Central memory CD8-positive, alpha-beta T cell (primary cell): ENCODE results near the gene COCH.

Source experiments
- ATAC-seq: fragments of 150-1000 bp; cut with Tn5 transposase; replicated peaks from 2 replicates; pipeline ENCODE4 v1.10.0; 2022; ENCODE audit warnings: mild to moderate bottlenecking, moderate FRiP score, moderate number of reproducible peaks; ENCODE audit not compliant: poor library complexity, severe bottlenecking; ENCODE audit errors: extremely low read depth
- DNase-seq, 2 donors: peaks; one replicate each; pipeline ENCODE4 v3.0.0; 2021; ENCODE audit warnings: low spot score in 2 of 2
- H3K27ac Mint-ChIP-seq: one replicate; pipeline ENCODE4 v1.8.0; 2022; ENCODE audit warnings: low read depth, mild to moderate bottlenecking, moderate library complexity, mixed read lengths
- H3K27me3 Mint-ChIP-seq: one replicate; pipeline ENCODE4 v1.8.0; 2022; ENCODE audit warnings: mixed read lengths
- H3K36me3 Mint-ChIP-seq: one replicate; pipeline ENCODE4 v1.8.0; 2022; ENCODE audit warnings: mild to moderate bottlenecking, moderate library complexity, mixed read lengths; ENCODE audit not compliant: insufficient read depth
- H3K4me1 Mint-ChIP-seq: one replicate; pipeline ENCODE4 v1.8.0; 2022; ENCODE audit warnings: mixed read lengths
- H3K4me3 Mint-ChIP-seq: one replicate; pipeline ENCODE4 v1.8.0; 2022; ENCODE audit warnings: mild to moderate bottlenecking, moderate library complexity, mixed read lengths
- H3K9me3 Mint-ChIP-seq: one replicate; pipeline ENCODE4 v1.8.0; 2022; ENCODE audit warnings: mixed read lengths

Gene COCH

GRCh38 chr14:30874120-30874998 lies at the start of gene COCH:
Gene COCH (plus strand): TSS chr14:30874559. CDS start chr14:30874939, 380 bp downstream.
- peak within 1 kb of the TSS; percentile 70 for H3K4me3 Mint-ChIP-seq
- H3K27ac Mint-ChIP-seq, result no peak within 1 kb of the TSS
- no peaks in the 10 kb centered on the region for H3K4me1 Mint-ChIP-seq
- DNase-seq, result no peak
- H3K27me3 Mint-ChIP-seq, result peaks cover 71% of the 10 kb centered on the region
- H3K9me3 Mint-ChIP-seq, result no peaks in the 10 kb centered on the region
- peak; percentile 49 for ATAC-seq
- H3K36me3 Mint-ChIP-seq, result peaks cover 2% of the 10 kb centered on the region

GRCh38 chr14:30826070-30826469 lies 48.3 kb upstream of the COCH start:
- no peak for ATAC-seq
- DNase-seq, result no peak
- peaks cover 2% of the 10 kb centered on the region for H3K36me3 Mint-ChIP-seq
- no peaks in the 10 kb centered on the region for H3K4me1 Mint-ChIP-seq
- H3K9me3 Mint-ChIP-seq, result peaks cover 10% of the 10 kb centered on the region
- no peak overlapping the region for H3K27ac Mint-ChIP-seq
- peaks cover 15% of the 10 kb centered on the region for H3K27me3 Mint-ChIP-seq
- no peak overlapping the region for H3K4me3 Mint-ChIP-seq

- no peak for DNase-seq
- ATAC-seq, result no peak
- Mint-ChIP-seq H3K27ac (no peak overlapping the region), H3K4me1 (no peaks in the 10 kb centered on the region), H3K4me3 (no peak overlapping the region), H3K27me3 (peaks cover 4% of the 10 kb centered on the region), H3K9me3 (peaks cover 6% of the 10 kb centered on the region), H3K36me3 (peaks cover under 1% of the 10 kb centered on the region)
Measured at GRCh38 chr14:30829853-30830252, 44.5 kb upstream of the COCH start.

GRCh38 chr14:30834353-30834752 lies 40.0 kb upstream of the COCH start:
- Mint-ChIP-seq H3K27ac (no peak overlapping the region), H3K4me1 (no peaks in the 10 kb centered on the region), H3K27me3 (no peaks in the 10 kb centered on the region), H3K36me3 (no peaks in the 10 kb centered on the region), H3K4me3 (no peak overlapping the region), H3K9me3 (no peaks in the 10 kb centered on the region)
- no peak for ATAC-seq
- no peak for DNase-seq

GRCh38 chr14:30838351-30838750 lies 36.0 kb upstream of the COCH start:
- Mint-ChIP-seq H3K27me3 (no peaks in the 10 kb centered on the region), H3K4me3 (no peak overlapping the region), H3K9me3 (no peaks in the 10 kb centered on the region), H3K27ac (no peak overlapping the region), H3K4me1 (no peaks in the 10 kb centered on the region), H3K36me3 (no peaks in the 10 kb centered on the region)
- DNase-seq (no peak), ATAC-seq (no peak)

- H3K9me3 Mint-ChIP-seq, result no peaks in the 10 kb centered on the region
- ATAC-seq (no peak), DNase-seq (no peak)
- H3K27me3 Mint-ChIP-seq, result peaks cover 10% of the 10 kb centered on the region
- no peak overlapping the region for H3K27ac Mint-ChIP-seq
- no peak overlapping the region for H3K4me3 Mint-ChIP-seq
- H3K4me1 Mint-ChIP-seq, result no peaks in the 10 kb centered on the region
- no peaks in the 10 kb centered on the region for H3K36me3 Mint-ChIP-seq
Measured at GRCh38 chr14:30840086-30840779, 34.1 kb upstream of the COCH start.

GRCh38 chr14:30842431-30842830 lies 31.9 kb upstream of the COCH start:
- ATAC-seq, result no peak
- no peaks in the 10 kb centered on the region for H3K4me1 Mint-ChIP-seq
- H3K9me3 Mint-ChIP-seq, result no peaks in the 10 kb centered on the region
- H3K27me3 Mint-ChIP-seq, result peaks cover 24% of the 10 kb centered on the region
- H3K4me3 Mint-ChIP-seq, result no peak overlapping the region
- no peaks in the 10 kb centered on the region for H3K36me3 Mint-ChIP-seq
- no peak for DNase-seq
- no peak overlapping the region for H3K27ac Mint-ChIP-seq

- DNase-seq (no peak), ATAC-seq (no peak)
- no peaks in the 10 kb centered on the region for H3K36me3 Mint-ChIP-seq
- no peaks in the 10 kb centered on the region for H3K4me1 Mint-ChIP-seq
- H3K27ac Mint-ChIP-seq, result no peak overlapping the region
- H3K9me3 Mint-ChIP-seq, result no peaks in the 10 kb centered on the region
- no peak overlapping the region for H3K4me3 Mint-ChIP-seq
- peaks cover 74% of the 10 kb centered on the region for H3K27me3 Mint-ChIP-seq
Measured at GRCh38 chr14:30848449-30849240, 25.7 kb upstream of the COCH start.

GRCh38 chr14:30849354-30849753 lies 25.0 kb upstream of the COCH start:
- Mint-ChIP-seq H3K4me1 (no peaks in the 10 kb centered on the region), H3K36me3 (no peaks in the 10 kb centered on the region), H3K27me3 (peaks cover 67% of the 10 kb centered on the region), H3K9me3 (no peaks in the 10 kb centered on the region), H3K4me3 (no peak overlapping the region), H3K27ac (no peak overlapping the region)
- ATAC-seq (no peak), DNase-seq (no peak)

GRCh38 chr14:30849983-30850382 lies 24.4 kb upstream of the COCH start:
- ATAC-seq, result no peak
- no peak overlapping the region for H3K27ac Mint-ChIP-seq
- DNase-seq, result no peak
- H3K27me3 Mint-ChIP-seq, result peaks cover 67% of the 10 kb centered on the region
- no peaks in the 10 kb centered on the region for H3K9me3 Mint-ChIP-seq
- H3K36me3 Mint-ChIP-seq, result no peaks in the 10 kb centered on the region
- no peak overlapping the region for H3K4me3 Mint-ChIP-seq
- H3K4me1 Mint-ChIP-seq, result no peaks in the 10 kb centered on the region

- ATAC-seq (no peak), DNase-seq (no peak)
- no peak overlapping the region for H3K4me3 Mint-ChIP-seq
- no peaks in the 10 kb centered on the region for H3K36me3 Mint-ChIP-seq
- no peaks in the 10 kb centered on the region for H3K9me3 Mint-ChIP-seq
- H3K4me1 Mint-ChIP-seq, result no peaks in the 10 kb centered on the region
- H3K27me3 Mint-ChIP-seq, result peaks cover 61% of the 10 kb centered on the region
- H3K27ac Mint-ChIP-seq, result no peak overlapping the region
Measured at GRCh38 chr14:30853946-30854345, 20.4 kb upstream of the COCH start.

- H3K27me3 Mint-ChIP-seq, result peaks cover 61% of the 10 kb centered on the region
- H3K4me3 Mint-ChIP-seq, result no peak overlapping the region
- ATAC-seq, result no peak
- DNase-seq, result no peak
- H3K9me3 Mint-ChIP-seq, result no peaks in the 10 kb centered on the region
- no peaks in the 10 kb centered on the region for H3K4me1 Mint-ChIP-seq
- no peaks in the 10 kb centered on the region for H3K36me3 Mint-ChIP-seq
- H3K27ac Mint-ChIP-seq, result no peak overlapping the region
Measured at GRCh38 chr14:30854492-30854891, 19.9 kb upstream of the COCH start.
